ENCODE measurements around the gene ZNF423. TPM values are rescaled to one million over a fixed set of nuclear protein-coding genes. Genes with fewer than 3 reads are reported as not detected.

The ZNF423 gene
- polyA plus RNA-seq, 1 donor, result 34.5 TPM

GRCh38 chr16:49489686-49490320, 366.1 kb downstream of the ZNF423 start:
- no peak for DNase-seq

- DNase-seq, result no peak
Observed at GRCh38 chr16:49488740-49489525, 367.0 kb downstream of the ZNF423 start.

- DNase-seq, result no peak
Observed at GRCh38 chr16:49488336-49488735, 367.6 kb downstream of the ZNF423 start.

- DNase-seq, result no peak
Observed at GRCh38 chr16:49487746-49488145, 368.2 kb downstream of the ZNF423 start.

GRCh38 chr16:49486400-49486799, 369.5 kb downstream of the ZNF423 start:
- DNase-seq, result no peak

- DNase-seq, result no peak
Observed at GRCh38 chr16:49485663-49486062, 370.2 kb downstream of the ZNF423 start.

GRCh38 chr16:49484936-49485335, 371.0 kb downstream of the ZNF423 start:
- no peak for DNase-seq

- DNase-seq, result peak; percentile 64
Observed at GRCh38 chr16:49484451-49484849, 371.5 kb downstream of the ZNF423 start.

GRCh38 chr16:49483651-49484450, 372.1 kb downstream of the ZNF423 start:
- no peak for DNase-seq

GRCh38 chr16:49483251-49483650, 372.7 kb downstream of the ZNF423 start:
- no peak for DNase-seq

- no peak for DNase-seq
Observed at GRCh38 chr16:49482690-49483089, 373.2 kb downstream of the ZNF423 start.

- no peak for DNase-seq
Observed at GRCh38 chr16:49478616-49479015, 377.3 kb downstream of the ZNF423 start.

GRCh38 chr16:49478107-49478506, 377.8 kb downstream of the ZNF423 start:
- no peak for DNase-seq

GRCh38 chr16:49477250-49477895, 378.5 kb downstream of the ZNF423 start:
- no peak for DNase-seq

GRCh38 chr16:49474741-49475140, 381.2 kb downstream of the ZNF423 start:
- DNase-seq, result no peak

- DNase-seq, result no peak
Observed at GRCh38 chr16:49473773-49474172, 382.1 kb downstream of the ZNF423 start.

GRCh38 chr16:49473131-49473530, 382.8 kb downstream of the ZNF423 start:
- DNase-seq, result no peak

GRCh38 chr16:49472598-49472997, 383.3 kb downstream of the ZNF423 start:
- no peak for DNase-seq

GRCh38 chr16:49471038-49471727, 384.7 kb downstream of the ZNF423 start:
- DNase-seq, result no peak

- no peak for DNase-seq
Observed at GRCh38 chr16:49470513-49470991, 385.4 kb downstream of the ZNF423 start.

- DNase-seq, result no peak
Observed at GRCh38 chr16:49469930-49470451, 385.9 kb downstream of the ZNF423 start.

GRCh38 chr16:49469311-49469670, 386.6 kb downstream of the ZNF423 start:
- no peak for DNase-seq

Measured in hindlimb muscle (tissue), 1 donor.